ENCODE data around the gene TWNK. TPM values are rescaled to one million over a fixed set of nuclear protein-coding genes. Genes with fewer than 3 reads are reported as not detected.

The TWNK gene

GRCh38 chr10:101043363-101043707, 56.0 kb downstream of the TWNK start:
- H3K27me3 ChIP-seq (ENCODE audit: insufficient read depth, poor library complexity, severe bottlenecking), result no peaks in the 10 kb centered on the region
- TF ChIP-seq POLR2AphosphoS5 (IDR thresholded peaks at IDR 0.05; ENCODE audit: low read depth) (no peak), GABPA (IDR thresholded peaks at IDR 0.05; ENCODE audit: low read depth) (no peak), CTCF (IDR thresholded peaks at IDR 0.05; ENCODE audit: insufficient read depth, low read length) (no peak), SPI1 (IDR thresholded peaks at IDR 0.05; ENCODE audit: borderline replicate concordance, low read depth) (no peak)
- TF ChIP-seq, protein P1, sequence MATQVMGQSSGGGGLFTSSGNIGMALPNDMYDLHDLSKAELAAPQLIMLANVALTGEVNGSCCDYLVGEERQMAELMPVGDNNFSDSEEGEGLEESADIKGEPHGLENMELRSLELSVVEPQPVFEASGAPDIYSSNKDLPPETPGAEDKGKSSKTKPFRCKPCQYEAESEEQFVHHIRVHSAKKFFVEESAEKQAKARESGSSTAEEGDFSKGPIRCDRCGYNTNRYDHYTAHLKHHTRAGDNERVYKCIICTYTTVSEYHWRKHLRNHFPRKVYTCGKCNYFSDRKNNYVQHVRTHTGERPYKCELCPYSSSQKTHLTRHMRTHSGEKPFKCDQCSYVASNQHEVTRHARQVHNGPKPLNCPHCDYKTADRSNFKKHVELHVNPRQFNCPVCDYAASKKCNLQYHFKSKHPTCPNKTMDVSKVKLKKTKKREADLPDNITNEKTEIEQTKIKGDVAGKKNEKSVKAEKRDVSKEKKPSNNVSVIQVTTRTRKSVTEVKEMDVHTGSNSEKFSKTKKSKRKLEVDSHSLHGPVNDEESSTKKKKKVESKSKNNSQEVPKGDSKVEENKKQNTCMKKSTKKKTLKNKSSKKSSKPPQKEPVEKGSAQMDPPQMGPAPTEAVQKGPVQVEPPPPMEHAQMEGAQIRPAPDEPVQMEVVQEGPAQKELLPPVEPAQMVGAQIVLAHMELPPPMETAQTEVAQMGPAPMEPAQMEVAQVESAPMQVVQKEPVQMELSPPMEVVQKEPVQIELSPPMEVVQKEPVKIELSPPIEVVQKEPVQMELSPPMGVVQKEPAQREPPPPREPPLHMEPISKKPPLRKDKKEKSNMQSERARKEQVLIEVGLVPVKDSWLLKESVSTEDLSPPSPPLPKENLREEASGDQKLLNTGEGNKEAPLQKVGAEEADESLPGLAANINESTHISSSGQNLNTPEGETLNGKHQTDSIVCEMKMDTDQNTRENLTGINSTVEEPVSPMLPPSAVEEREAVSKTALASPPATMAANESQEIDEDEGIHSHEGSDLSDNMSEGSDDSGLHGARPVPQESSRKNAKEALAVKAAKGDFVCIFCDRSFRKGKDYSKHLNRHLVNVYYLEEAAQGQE (IDR thresholded peaks at IDR 0.05; ENCODE audit: insufficient replicate concordance, low read depth), result no peak
- peak in 1 of 2 experiments; percentile 36 for DNase-seq (ENCODE audit: low read depth in 1 of 2, low spot score in 1 of 2)
- peak overlapping the region; percentile 46 for H3K4me3 ChIP-seq (replicated peaks; ENCODE audit: insufficient read depth, low read length)
- peak overlapping the region; percentile 67 for H3K27ac ChIP-seq (replicated peaks)

Small RNA genes lying within 50 kb of the gene (microRNA-seq; reads per million reads assigned to microRNA genes)
- gene MIR608, result not detected

Data from HL-60 (cell line).